ENCODE results near the gene KLHL24.

Gene KLHL24

DNA sequence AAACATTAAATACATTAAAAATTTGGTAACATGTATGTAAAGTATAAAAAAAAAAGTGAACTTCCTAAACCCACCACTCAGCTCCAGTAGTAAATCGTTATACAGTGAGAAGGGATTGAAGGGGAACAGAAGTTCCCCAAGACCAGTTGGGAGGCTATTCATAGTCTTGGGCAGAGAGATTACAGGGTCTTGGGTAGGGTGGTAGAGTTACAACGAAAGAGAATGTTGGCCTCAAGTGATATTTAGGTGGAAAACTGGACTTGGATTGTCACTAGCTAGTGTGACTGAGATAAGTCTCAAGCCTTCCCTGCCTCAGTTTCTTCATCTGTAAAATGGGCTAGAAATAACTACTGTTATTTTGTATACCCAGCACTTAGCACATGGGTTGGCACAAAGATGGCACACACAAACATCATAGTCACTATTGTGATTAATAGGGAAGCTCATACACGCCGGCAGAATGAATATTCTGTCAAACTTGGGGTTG, 61.7 kb downstream of the KLHL24 start:
- no peak for DNase-seq (ENCODE audit: low read depth)
- no peak for TF ChIP-seq CTCF (IDR thresholded peaks at IDR 0.05; ENCODE audit: low read depth, low read length)
- no peak for TF ChIP-seq MYC (IDR thresholded peaks at IDR 0.05; ENCODE audit: low read depth, low read length)
- TF ChIP-seq POLR2A (IDR thresholded peaks at IDR 0.05; ENCODE audit: extremely low read depth, insufficient read length), result no peak
- TF ChIP-seq, protein P1, sequence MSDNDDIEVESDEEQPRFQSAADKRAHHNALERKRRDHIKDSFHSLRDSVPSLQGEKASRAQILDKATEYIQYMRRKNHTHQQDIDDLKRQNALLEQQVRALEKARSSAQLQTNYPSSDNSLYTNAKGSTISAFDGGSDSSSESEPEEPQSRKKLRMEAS (IDR thresholded peaks at IDR 0.05; ENCODE audit: low read depth, low read length), result no peak
- H3K4me3 ChIP-seq (ENCODE audit: low read depth, low read length), result peak overlapping the region; percentile 70

GRCh38 chr3:183697610-183698317, 62.3 kb downstream of the KLHL24 start, which contains the start of gene YEATS2:
Gene YEATS2, plus strand, starts transcription at chr3:183697797. Its CDS starts 17,366 bp downstream, at chr3:183715163.
- peak; percentile 81 for DNase-seq (ENCODE audit: low read depth)
- peak within 1 kb of the TSS; percentile 81 for H3K4me3 ChIP-seq (ENCODE audit: low read depth, low read length)
- TF ChIP-seq POLR2A (IDR thresholded peaks at IDR 0.05; ENCODE audit: extremely low read depth, insufficient read length) (peak; percentile 83), CTCF (IDR thresholded peaks at IDR 0.05; ENCODE audit: low read depth, low read length) (no peak), MYC (IDR thresholded peaks at IDR 0.05; ENCODE audit: low read depth, low read length) (peak; percentile 72; the same call in 1 of the 2 replicates)
- TF ChIP-seq, protein P1 (IDR thresholded peaks at IDR 0.05; ENCODE audit: low read depth, low read length), result peak; percentile 83

GRCh38 chr3:183698318-183698751, 62.9 kb downstream of the KLHL24 start:
- peak; percentile 48 for DNase-seq (ENCODE audit: low read depth)
- TF ChIP-seq, protein P1 (IDR thresholded peaks at IDR 0.05; ENCODE audit: low read depth, low read length), result no peak
- TF ChIP-seq CTCF (IDR thresholded peaks at IDR 0.05; ENCODE audit: low read depth, low read length) (no peak), MYC (IDR thresholded peaks at IDR 0.05; ENCODE audit: low read depth, low read length) (no peak), POLR2A (IDR thresholded peaks at IDR 0.05; ENCODE audit: extremely low read depth, insufficient read length) (no peak)
- peak overlapping the region; percentile 81 for H3K4me3 ChIP-seq (ENCODE audit: low read depth, low read length)

DNA sequence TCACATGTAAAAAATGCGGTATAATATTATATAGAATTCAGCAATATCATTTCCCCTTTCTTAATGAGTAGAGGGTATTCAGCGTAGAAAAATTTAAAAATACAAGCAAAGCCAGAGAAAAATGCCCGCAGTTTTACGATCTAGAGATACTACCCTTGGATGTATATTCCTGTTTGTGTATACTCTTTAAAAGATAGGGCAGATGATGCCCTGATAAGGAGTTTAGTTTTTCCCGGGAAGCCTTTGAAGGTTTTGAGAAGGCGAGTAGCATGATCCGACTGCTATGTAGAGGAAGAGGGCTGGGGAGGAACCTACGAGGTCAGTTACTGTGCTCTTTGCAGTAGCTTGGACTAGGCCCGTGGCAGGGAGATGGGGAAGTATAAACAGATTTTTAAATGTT, 63.3 kb downstream of the KLHL24 start:
- peak overlapping the region; percentile 81 for H3K4me3 ChIP-seq (ENCODE audit: low read depth, low read length)
- peak; percentile 74 for DNase-seq (ENCODE audit: low read depth)
- TF ChIP-seq CTCF (IDR thresholded peaks at IDR 0.05; ENCODE audit: low read depth, low read length) (no peak), MYC (IDR thresholded peaks at IDR 0.05; ENCODE audit: low read depth, low read length) (peak; percentile 41; the same call in 1 of the 2 replicates), POLR2A (IDR thresholded peaks at IDR 0.05; ENCODE audit: extremely low read depth, insufficient read length) (no peak)
- TF ChIP-seq, protein P1 (IDR thresholded peaks at IDR 0.05; ENCODE audit: low read depth, low read length), result peak; percentile 46; the same call in 1 of the 2 replicates

- TF ChIP-seq, protein P1 (IDR thresholded peaks at IDR 0.05; ENCODE audit: low read depth, low read length), result no peak
- TF ChIP-seq MYC (IDR thresholded peaks at IDR 0.05; ENCODE audit: low read depth, low read length) (no peak), POLR2A (IDR thresholded peaks at IDR 0.05; ENCODE audit: extremely low read depth, insufficient read length) (no peak), CTCF (IDR thresholded peaks at IDR 0.05; ENCODE audit: low read depth, low read length) (no peak)
- H3K4me3 ChIP-seq (ENCODE audit: low read depth, low read length), result peak overlapping the region; percentile 81
- DNase-seq (ENCODE audit: low read depth), result peak; percentile 26
Measured at GRCh38 chr3:183699238-183699947, 64.0 kb downstream of the KLHL24 start.

Measured in NB4 (cell line).